ENCODE data around the gene ALG3.

Gene ALG3

DNA sequence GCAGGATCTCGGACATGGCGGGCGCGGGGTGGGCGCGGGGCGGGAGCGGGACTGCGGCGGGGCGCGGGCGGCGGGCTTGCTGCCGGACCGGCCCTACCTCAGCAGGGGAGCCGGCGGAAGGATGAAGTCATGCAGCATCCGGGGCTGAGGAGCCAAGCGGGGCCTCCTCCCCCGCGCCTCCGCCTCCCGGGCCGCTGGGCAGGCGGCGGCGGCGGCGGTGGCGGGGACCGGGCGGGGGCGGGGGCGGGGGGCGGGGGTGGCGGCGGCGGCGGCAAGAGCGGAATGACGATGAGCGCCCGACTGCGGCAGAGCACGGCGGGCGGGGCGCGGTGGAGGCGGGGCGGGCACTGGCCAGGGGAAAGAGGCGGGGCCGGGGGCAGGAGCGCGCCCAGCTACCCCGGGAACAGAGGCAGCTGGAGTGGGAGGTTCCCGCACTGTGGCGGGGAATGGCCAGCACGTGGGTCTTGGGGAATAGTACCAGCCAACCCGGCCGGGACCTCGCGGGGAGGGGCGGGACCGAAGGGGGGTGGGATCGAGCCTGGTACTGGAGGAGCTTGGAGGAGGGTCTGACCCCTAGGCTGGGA, 12.6 kb upstream of the ALG3 start, which contains the start of gene CAMK2N2:
Gene CAMK2N2, minus strand, starts transcription at position 284 of the 584 bp plus-strand sequence. Its CDS starts 268 bp downstream, at position 16.
- peak; percentile 42 to 95 (median 69) for DNase-seq
- intact Hi-C loops (cut with DNase I): no loop called here

DNA sequence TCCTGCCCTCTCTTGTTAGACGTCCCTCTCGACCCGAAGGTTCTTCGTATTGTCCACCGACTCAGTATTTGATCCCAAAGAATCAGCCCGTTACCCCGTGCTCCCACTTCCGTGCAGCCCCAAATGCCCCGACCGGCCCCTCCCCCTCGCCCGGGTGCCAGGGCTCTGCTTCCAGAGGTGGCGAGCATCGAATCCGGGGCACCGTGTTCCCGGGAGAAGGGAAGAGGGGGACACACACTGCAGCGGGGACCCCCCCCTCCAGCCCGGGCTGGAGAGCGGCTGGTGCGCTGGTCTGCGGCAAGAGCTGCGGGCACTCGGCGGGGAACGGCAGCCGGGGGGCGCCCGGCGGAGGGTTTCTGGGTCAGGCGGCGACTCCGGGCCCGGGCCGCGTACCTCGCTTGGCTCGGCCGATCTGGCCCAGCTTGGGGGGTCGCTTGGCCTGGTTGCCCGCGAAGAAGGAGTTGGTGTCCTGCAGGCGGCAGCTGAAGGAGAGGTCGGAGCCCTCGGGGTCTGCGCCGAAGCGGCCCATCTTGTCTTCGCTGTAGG, 12.0 kb upstream of the ALG3 start:
- DNase-seq: peak in 1 of 10 donors; percentile 20
- intact Hi-C loops (cut with DNase I): no loop called here

DNA sequence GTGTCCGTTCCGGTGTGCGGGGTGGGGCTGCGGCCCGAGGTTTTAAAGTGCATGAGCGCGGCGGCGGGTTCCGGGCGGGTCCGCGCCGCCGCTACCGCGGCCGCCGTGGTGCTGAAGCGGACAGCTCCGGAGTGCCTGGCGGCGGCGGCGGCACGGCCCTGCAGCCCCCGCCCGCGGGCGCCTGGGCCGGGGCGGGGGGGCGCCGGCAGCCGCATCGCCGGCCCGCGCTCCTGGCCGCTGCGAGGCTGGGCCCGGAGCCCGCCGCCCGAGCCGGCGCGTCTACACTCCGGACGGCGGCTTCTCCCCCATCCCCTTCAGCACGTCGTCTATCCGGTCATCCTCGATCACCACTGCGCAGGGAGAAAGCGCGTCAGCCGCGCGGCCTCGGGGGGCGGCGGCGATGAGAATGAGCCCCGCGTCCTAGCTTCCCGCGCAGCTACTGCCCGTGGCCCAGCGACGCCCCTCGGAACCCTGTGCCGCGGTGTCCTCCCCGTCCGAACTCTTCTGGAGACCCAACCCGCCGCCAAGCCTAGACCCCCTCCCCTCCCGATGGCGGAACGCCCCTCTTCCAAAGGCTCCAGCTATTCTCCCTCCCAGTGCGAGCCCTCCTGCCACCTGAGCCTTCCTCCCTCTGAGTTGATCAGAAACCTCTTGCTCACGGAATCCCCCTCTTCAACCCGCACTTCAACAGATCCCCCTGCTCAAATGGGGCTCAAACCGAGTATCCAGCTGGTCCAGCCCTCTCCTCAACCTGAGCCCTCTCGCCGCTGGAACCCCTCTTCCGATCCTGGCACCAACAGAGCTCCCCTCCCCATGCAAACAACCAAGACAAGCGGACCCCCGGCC, 11.3 kb upstream of the ALG3 start:
- intact Hi-C loops (cut with DNase I): loop anchor here (10.0 kb wide), 1 partner anchor 365 kb away; no protein-coding TSS in a partner anchor
- DNase-seq: peak in 4 of 10 donors; percentile 31 to 90 (median 52)

DNA sequence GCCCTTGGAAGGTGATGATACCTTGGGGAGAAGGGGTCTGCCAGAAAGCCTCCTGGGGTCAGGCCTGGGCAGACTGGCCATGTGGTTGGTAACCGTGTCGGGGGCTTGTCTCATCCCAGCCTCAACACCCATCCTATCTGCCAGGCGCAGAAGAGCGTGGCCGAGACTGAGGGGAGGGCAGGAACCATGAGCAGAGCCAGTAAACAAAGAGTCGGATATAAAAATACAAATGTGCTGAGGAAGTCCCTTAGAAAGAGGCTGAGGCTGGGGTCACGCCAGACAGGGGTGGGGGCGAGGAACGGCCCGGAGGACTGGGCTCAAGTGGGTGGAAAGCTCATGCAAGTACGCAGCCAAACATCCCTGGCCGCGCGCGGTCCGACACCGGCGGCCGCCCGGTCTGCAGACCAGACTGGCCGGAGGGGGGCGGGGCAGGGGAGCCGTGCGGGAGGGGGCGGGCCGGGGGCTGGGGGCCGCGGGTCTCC, 10.7 kb upstream of the ALG3 start:
- intact Hi-C loops (cut with DNase I): loop anchor here (10.0 kb wide), 1 partner anchor 365 kb away; no protein-coding TSS in a partner anchor

DNA sequence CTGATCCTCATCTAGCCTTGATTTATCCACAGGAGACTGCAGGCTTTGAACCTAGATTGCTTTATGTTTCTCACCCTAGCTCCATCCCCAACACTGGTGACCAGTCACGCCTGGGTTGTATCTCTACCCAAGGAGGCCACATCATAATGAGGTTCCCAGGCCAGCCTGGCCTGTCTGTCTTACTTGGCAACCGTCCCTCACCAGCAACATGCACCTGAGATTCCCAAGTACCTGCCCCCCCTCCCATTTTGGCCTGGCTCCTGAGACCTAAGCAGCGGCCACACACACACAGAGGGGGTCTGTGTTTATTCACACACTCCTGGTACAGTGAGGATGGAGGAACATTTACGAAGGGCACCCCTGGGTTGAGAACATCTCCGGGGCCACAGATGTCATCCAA, 10.2 kb upstream of the ALG3 start:
- intact Hi-C loops (cut with DNase I): loop anchor here (10.0 kb wide), 1 partner anchor 364 kb away; no protein-coding TSS in a partner anchor

More for the DNA sequence above, 10.7 kb upstream of the ALG3 start:
- DNase-seq: no peak

DNA sequence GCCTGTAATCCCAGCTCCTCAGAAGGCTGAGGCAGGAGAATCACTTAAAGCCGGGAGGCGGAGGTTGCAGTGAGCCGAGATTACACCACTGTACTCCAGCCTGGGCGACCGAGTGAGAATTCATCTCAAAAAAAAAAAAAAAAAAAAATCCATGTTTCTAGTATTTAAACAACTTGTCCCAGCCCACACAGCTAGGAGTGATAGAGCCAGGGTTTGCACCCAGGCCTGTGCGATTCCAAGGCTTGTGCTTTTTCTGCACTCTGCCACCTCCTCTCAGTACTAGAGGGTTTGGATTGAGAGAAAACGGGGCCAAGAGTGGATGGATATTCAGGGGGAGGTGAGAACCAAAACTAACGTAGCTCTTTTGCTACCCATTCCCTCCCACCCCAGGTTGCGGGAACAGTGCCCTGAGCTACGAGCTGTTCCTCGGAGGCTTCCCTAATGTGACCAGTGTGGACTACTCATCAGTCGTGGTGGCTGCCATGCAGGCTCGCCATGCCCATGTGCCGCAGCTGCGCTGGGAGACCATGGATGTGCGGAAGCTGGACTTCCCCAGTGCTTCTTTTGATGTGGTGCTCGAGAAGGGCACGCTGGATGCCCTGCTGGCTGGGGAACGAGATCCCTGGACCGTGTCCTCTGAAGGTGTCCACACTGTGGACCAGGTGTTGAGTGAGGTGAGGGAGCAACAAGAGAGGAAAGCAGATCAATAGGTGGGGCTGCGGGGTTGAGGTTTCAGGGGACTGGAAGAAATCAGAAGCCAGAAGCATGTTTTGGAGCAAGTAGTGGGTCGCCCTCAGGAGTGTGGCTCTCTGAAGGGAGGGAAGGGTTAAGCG, 8.5 kb upstream of the ALG3 start:
- DNase-seq: peak in 4 of 10 donors; percentile 36 to 87 (median 63)
- intact Hi-C loops (cut with DNase I): loop anchor here (10.0 kb wide), 1 partner anchor 362 kb away; no protein-coding TSS in a partner anchor

More for the DNA sequence above, 10.2 kb upstream of the ALG3 start:
- no peak for DNase-seq

DNA sequence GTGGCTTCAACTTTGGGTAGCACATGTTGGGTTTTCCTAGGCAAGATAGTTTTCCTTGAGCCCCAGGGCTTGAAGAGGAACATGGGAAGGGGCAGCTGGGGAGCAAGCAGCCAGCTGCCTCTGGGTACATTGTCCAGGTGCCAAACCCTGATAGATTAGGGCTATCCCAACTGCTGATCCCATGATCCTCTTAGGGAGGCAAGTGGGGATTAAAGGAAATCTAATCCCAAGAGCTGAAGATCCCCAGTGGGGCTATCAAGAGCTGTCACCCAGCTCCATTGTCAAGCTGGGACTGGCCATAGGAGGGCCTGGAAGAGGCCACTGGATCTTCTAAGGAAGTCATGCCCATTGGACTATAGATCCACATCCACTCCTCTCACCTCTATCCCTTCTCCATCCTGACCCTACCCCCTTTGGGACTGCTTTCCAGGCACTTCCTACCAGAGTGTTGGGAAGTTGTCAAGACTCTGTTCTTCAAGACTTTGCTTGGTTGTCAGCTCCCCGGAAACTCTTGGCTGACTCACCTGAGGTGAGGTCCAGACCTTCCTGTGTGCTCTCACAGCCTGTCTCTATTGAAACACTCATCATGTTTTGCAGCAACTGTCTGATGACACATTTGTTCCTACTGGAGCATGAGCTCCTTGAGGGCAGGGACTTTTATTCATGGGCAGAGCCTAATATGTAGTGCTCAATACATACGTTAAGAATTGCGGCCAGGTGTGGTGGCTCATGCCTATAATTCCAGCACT, 6.7 kb upstream of the ALG3 start:
- no peak for DNase-seq
- intact Hi-C loops (cut with DNase I): loop anchor here (10.0 kb wide), 1 partner anchor 361 kb away; no protein-coding TSS in a partner anchor

DNA sequence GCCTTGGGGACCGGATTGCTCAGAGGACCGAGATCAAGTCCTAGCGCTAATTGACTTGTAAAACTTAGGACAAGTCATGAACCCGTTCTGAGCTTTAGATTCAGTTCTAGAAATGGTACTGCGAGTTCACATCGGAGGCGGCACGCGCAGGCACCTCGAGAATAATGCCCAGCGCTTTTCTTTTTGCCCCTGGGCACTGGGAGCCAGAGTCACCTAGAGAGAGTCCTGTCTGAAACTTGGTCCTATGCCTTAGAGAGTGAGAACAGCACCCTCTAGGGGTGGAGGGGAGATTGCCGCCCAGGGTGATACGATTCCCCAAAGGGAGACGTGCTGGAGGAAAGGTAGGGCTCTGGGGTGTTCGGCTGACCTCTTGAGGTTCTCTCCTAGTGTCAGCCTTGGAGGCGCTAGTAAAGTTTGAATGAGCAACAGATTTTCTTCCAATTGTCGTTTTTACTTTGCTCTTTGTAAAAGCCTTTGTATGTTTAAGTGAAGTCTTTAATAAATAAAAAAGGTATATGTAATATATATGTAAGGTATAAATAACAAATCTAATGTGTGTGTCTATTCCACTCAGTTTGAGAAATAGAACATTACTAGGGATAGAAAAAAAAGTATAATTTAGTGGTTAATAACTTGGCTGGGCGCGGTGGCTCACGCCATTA, 1.5 kb upstream of the ALG3 start:
- peak in 7 of 10 donors; percentile 76 to 95 (median 83) for DNase-seq
- intact Hi-C loops (cut with DNase I): loop anchor here (5.0 to 10.0 kb wide), 2 partner anchors 37 to 355 kb away; no protein-coding TSS in a partner anchor

DNA sequence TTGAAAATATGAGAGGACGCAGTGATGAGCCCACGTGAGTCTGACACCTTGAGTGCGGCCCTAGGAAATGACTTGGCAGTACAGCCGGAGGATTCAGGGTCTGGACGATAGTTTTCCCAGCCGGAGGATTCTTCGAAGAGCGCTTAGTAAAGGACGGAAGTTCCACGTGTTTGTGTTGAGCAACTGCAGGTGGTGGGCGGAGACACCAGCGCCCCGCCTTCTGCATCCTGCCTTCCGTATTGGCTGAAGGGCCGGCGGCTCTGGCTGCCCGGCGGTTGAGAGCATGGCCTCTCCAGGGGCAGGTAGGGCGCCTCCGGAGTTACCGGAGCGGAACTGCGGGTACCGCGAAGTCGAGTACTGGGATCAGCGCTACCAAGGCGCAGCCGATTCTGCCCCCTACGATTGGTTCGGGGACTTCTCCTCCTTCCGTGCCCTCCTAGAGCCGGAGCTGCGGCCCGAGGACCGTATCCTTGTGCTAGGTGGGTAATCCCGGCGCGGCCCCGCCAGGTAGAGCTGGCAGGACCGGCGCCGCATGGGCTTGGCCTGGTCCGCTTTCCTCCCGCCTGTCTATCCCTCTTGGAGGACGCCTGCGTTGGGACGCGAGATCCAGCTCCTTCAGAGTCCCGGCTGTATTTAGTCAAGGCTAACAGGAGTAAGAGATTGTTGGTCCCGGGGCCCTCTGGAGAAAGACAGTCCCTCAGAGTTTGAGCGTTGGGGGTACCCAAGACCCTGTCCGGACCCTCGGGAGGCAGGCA, 827 bp upstream of the ALG3 start, which contains the start of gene EEF1AKMT4:
Gene EEF1AKMT4, plus strand, starts transcription at position 261 of the 755 bp plus-strand sequence. Its CDS starts 23 bp downstream, at position 284.
- peak; percentile 88 to 99 (median 93) for DNase-seq
- intact Hi-C loops (cut with DNase I): loop anchor here (2.0 to 10.0 kb wide), 4 partner anchors 38 to 355 kb away; partner anchors contain the start of genes ABCF3 and EIF2B5

DNA sequence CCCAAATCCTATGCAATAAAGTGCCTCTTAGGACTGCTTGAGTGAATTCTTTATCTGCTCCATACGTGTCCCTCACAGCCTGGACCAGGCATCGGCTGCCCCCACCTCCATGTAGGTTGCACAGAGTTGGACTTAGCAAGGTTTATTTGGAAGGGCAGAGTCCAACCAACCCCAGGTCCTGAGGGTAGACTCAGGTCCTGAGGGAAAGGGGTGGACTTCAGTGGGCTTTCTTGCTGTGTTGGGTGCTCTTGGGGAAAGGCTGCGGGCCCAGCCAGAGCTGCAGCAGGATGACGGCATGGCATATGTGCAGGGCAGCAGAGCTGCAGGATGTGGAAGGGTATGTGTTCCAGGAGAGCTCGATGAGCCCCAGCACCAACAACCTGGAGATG, 6.5 kb downstream of the ALG3 start:
- no peak for DNase-seq
- intact Hi-C loops (cut with DNase I): loop anchor here (10.0 kb wide), 1 partner anchor 107 kb away; the partner anchor contains the start of gene EIF2B5

DNA sequence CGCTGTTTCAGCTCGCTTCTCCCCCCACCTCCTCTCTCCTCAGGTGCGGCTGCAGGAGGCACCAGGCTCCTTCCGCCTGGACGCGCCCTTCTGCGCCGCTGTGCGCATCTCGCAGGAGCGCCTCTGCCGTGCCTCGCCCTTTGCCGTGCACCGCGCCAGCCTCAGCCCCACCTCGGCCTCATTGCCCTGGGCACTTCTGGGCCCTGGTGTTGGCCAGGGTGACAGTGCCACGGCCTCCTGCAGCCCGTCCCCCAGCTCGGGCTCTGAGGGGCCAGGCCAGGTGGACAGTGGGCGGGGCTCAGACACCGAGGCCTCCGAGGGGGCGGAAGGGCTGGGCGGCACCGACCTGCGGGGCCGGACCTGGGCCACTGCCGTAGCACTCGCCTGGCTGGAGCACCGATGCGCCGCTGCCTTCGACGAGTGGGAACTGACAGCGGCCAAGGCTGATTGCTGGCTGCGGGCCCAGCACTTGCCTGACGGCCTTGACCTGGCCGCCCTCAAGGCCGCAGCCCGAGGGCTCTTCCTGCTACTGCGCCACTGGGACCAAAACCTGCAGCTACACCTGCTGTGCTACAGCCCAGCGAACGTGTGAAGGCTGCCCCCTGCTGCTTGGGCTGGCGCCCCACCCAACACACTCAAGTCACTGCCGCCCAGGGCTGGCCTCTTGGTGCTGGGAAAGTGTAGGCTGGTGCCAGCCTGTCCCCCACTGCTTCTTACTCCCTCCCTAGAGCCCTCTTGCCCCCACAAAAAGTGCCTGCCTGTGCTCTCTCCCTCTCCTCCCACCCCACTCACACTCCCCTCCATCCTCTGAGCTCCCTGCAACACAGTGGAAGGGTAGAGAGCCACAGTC, 7.1 kb downstream of the ALG3 start:
- peak in 3 of 10 donors; percentile 79 to 87 (median 86) for DNase-seq
- intact Hi-C loops (cut with DNase I): loop anchor here (10.0 kb wide), 1 partner anchor 107 kb away; the partner anchor contains the start of gene EIF2B5

DNA sequence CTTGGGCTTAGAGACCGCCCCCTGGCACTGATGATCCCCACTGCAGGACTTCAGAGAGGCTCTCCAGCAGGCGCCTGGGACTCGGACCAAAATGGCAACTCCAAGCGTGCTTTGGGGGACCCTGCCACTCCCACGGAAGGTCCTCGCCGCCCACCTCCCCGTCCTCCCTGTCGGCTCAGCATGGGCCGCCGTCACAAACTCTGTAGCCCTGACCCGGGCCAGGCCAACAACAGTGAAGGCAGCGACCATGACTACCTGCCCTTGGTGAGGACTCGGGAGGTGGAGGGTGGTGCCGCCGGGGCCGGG, 7.7 kb downstream of the ALG3 start:
- DNase-seq: peak in 2 of 10 donors; percentile 71 to 78
- intact Hi-C loops (cut with DNase I): loop anchor here (10.0 kb wide), 1 partner anchor 106 kb away; the partner anchor contains the start of gene EIF2B5

DNA sequence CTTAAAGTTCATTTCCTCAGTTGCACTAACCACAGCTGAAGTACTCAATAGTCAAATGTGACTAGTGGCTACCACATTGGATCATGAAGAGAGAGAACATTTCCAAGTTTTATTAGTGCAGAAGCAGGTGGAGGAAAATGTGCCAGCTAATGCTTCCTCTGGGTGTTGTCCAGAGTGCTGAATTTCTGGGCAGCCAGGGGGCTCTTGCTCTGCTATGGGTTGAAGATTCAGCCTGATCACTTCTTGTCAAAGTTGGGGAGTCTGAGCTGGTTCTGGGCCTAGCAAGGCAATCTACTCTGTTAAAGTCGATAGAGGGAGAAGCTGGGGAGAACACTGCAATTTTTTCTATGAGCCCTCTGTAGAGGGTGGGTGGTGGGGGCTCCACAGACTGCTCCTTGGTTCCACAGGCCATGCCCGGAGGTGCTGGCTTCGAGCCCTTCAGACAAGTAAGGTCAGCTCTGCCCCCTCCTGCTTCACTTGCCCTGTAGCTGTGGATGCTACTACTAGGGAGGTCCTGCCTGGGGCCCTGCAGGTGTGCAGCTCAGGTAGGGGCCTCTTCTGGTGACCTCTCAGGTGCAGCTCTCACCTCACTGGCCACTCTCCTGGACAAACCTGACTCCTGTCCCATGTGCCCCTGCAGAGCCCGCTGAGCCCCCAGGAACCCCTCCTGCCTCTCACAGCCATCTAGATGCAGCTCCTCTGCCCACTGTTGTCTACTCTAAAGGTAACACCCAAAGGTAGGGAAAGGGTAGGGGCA, 8.2 kb downstream of the ALG3 start:
- intact Hi-C loops (cut with DNase I): loop anchor here (10.0 kb wide), 1 partner anchor 106 kb away; the partner anchor contains the start of gene EIF2B5

DNA sequence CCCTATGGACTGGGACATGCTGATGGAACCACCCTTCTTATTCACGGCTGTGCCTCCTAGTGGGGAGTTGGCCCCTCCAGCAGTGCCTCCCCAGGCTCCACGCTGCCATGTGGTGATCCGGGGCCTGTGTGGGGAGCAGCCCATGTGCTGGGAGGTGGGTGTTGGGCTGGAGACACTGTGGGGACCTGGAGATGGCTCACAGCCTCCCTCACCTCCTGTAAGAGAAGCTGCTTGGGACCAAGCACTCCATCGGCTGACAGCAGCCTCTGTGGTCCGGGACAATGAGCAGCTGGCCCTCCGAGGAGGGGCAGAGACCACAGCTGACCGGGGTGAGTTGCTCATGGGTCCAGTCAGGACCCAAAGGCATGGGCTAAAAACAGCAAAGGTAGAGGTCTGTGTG, 9.1 kb downstream of the ALG3 start:
- peak in 2 of 10 donors; percentile 53 to 59 for DNase-seq
- intact Hi-C loops (cut with DNase I): loop anchor here (10.0 kb wide), 1 partner anchor 105 kb away; the partner anchor contains the start of gene EIF2B5

More for the DNA sequence above, 8.2 kb downstream of the ALG3 start:
- DNase-seq: peak in 2 of 10 donors; percentile 42 to 61

DNA sequence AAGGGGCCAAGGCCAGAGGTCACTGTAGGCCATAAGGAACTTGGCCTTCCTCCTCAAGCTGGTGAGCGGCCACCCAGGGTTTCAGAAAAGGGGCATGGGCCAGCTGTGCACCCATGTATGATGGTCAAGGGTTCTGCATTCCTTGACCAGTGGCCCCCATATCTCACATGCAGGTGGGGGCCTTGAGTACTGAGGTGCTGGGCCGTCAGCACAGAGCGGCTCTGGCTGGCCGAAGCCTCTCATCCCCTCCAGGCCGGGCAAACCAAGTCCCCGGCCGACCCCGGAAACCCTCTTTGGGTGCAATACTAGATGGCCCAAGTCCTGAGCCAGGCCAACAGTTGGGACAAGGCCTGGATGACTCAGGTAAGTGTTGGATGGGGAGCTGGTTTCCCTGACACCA, 9.5 kb downstream of the ALG3 start:
- intact Hi-C loops (cut with DNase I): no loop called here
- peak in 1 of 10 donors; percentile 51 for DNase-seq
